HL-60 (cell line): ENCODE results near the gene INSC.

ENCODE experiments used
- DNase-seq, 2 experiments: peaks; one replicate each; pipeline ENCODE4 v3.0.0-alpha.2; 2010 to 2020; ENCODE audit warnings: low read depth in 1 of 2, low spot score in 1 of 2
- H3K27ac ChIP-seq: fragments of 250-450 bp; sonication (Bioruptor Pico); replicated peaks from 2 replicates; pipeline ENCODE4 v1.5.1; 2020; ENCODE audit warnings: mild to moderate bottlenecking, moderate library complexity
- H3K27me3 ChIP-seq: fragments of 250-450 bp; sonication (Bioruptor Pico); 2 replicates; pipeline ENCODE4 v1.5.1; 2021; ENCODE audit warnings: mild to moderate bottlenecking, moderate library complexity; ENCODE audit not compliant: insufficient read depth, poor library complexity, severe bottlenecking
- H3K4me3 ChIP-seq: replicated peaks from 2 replicates; pipeline ENCODE4 v1.5.1; 2011; ENCODE audit warnings: mild to moderate bottlenecking, control low read depth, low read length; ENCODE audit not compliant: insufficient read depth
- GABPA ChIP-seq: IDR thresholded peaks from 2 replicates; pipeline ENCODE4 v1.6.1; 2012; ENCODE audit warnings: low read depth
- POLR2AphosphoS5 ChIP-seq: IDR thresholded peaks from 2 replicates; pipeline ENCODE4 v1.6.1; 2012; ENCODE audit warnings: low read depth
- SPI1 ChIP-seq: IDR thresholded peaks from 2 replicates; pipeline ENCODE4 v1.6.1; 2012; ENCODE audit warnings: low read depth, mild to moderate bottlenecking, borderline replicate concordance
- TF ChIP-seq, protein P1 (sequence below): IDR thresholded peaks from 2 replicates; pipeline ENCODE4 v1.6.1; 2012; ENCODE audit warnings: low read depth; ENCODE audit not compliant: insufficient replicate concordance
- TF ChIP-seq, protein P2 (sequence below): IDR thresholded peaks from one replicate; pipeline ENCODE4 v1.5.1; 2011; ENCODE audit warnings: low read length, control low read depth, inconsistent platforms; ENCODE audit not compliant: insufficient read depth

INSC gene

DNA sequence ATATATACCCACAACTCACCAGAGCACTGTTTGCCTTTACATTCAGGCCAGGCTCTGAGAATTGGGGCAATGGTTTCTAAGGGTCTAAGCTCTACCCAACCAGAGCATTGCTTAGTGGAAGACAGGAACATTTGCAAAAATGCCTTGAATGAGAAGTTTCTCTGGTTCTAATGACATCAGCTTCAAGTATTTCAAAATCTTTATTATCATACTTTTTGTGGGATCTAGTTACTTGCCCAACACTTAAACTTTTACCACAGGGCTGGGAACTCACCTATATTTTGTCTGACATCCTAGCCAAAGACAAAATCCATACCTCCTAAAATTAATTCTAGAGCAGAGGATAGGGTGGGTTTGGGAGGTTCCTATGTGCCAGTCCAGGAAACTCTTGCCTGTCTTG is 51.5 kb downstream of the INSC start:
- H3K27me3 ChIP-seq, result no peaks in the 10 kb centered on the region
- no peak overlapping the region for H3K27ac ChIP-seq
- no peak overlapping the region for H3K4me3 ChIP-seq
- TF ChIP-seq, protein P1, sequence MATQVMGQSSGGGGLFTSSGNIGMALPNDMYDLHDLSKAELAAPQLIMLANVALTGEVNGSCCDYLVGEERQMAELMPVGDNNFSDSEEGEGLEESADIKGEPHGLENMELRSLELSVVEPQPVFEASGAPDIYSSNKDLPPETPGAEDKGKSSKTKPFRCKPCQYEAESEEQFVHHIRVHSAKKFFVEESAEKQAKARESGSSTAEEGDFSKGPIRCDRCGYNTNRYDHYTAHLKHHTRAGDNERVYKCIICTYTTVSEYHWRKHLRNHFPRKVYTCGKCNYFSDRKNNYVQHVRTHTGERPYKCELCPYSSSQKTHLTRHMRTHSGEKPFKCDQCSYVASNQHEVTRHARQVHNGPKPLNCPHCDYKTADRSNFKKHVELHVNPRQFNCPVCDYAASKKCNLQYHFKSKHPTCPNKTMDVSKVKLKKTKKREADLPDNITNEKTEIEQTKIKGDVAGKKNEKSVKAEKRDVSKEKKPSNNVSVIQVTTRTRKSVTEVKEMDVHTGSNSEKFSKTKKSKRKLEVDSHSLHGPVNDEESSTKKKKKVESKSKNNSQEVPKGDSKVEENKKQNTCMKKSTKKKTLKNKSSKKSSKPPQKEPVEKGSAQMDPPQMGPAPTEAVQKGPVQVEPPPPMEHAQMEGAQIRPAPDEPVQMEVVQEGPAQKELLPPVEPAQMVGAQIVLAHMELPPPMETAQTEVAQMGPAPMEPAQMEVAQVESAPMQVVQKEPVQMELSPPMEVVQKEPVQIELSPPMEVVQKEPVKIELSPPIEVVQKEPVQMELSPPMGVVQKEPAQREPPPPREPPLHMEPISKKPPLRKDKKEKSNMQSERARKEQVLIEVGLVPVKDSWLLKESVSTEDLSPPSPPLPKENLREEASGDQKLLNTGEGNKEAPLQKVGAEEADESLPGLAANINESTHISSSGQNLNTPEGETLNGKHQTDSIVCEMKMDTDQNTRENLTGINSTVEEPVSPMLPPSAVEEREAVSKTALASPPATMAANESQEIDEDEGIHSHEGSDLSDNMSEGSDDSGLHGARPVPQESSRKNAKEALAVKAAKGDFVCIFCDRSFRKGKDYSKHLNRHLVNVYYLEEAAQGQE, result no peak
- TF ChIP-seq GABPA (no peak), POLR2AphosphoS5 (no peak), SPI1 (no peak)
- TF ChIP-seq, protein P2, sequence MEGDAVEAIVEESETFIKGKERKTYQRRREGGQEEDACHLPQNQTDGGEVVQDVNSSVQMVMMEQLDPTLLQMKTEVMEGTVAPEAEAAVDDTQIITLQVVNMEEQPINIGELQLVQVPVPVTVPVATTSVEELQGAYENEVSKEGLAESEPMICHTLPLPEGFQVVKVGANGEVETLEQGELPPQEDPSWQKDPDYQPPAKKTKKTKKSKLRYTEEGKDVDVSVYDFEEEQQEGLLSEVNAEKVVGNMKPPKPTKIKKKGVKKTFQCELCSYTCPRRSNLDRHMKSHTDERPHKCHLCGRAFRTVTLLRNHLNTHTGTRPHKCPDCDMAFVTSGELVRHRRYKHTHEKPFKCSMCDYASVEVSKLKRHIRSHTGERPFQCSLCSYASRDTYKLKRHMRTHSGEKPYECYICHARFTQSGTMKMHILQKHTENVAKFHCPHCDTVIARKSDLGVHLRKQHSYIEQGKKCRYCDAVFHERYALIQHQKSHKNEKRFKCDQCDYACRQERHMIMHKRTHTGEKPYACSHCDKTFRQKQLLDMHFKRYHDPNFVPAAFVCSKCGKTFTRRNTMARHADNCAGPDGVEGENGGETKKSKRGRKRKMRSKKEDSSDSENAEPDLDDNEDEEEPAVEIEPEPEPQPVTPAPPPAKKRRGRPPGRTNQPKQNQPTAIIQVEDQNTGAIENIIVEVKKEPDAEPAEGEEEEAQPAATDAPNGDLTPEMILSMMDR, result no peak
- DNase-seq, result no peak

DNA sequence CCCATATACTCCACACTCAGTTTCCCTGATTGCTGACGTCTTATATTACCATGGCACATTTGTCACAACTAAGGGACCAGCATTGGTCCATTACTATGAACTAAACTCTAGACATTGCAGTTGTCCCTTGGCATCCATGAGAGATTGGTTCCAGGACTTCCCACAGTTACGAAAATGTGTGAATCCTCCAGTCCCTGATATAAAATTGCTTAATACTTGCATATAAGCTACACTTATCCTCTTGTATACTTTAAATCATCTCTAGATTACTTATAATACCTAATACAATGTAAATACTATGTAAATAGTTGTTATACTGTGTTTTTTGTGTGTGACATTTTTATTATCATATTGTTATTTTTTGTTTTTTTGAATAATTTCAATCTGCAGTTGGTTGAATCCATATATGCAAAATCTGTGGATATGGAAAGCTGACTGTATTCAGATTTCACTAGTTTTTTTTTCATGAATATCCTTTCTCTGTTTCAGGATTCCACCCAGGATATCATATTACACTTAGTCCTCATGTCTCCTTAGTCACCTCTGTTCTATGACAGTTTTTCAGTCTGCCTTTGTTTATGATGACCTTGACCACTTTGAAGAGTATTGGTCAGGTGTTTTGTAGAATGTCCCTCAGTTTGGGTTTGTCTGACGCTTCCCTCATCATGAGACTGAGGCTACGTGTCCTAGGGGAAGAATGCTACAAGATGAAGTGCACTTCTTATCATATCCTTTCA is 55.3 kb downstream of the INSC start:
- H3K27me3 ChIP-seq, result peaks cover 3% of the 10 kb centered on the region
- TF ChIP-seq, protein P2, result no peak
- TF ChIP-seq POLR2AphosphoS5 (no peak), SPI1 (no peak), GABPA (no peak)
- TF ChIP-seq, protein P1, result no peak
- no peak for DNase-seq
- H3K4me3 ChIP-seq, result no peak overlapping the region
- no peak overlapping the region for H3K27ac ChIP-seq

DNA sequence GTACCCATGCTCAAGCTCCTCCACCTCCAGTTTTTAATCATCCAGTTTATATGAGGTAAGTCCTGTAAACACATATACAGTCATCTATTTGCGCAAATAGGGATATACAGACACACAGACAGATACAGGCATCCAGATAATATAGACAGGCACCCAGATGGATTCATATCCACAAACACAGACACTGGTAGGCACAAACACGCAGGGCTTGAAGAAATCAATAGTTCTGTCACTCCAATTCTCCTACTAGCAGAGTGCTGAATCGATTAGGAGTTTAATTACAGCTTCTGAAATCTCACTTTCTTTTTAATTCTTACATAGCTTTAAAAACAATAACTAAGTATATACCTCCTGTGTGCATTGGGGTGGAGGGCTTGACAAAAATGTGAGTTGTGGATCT is 56.0 kb downstream of the INSC start:
- DNase-seq, result no peak
- TF ChIP-seq POLR2AphosphoS5, result no peak
- TF ChIP-seq SPI1, result no peak
- TF ChIP-seq, protein P2, result no peak
- TF ChIP-seq GABPA, result no peak
- TF ChIP-seq, protein P1, result no peak
- Histone ChIP-seq H3K27me3 (peaks cover 3% of the 10 kb centered on the region), H3K27ac (no peak overlapping the region), H3K4me3 (no peak overlapping the region)
